Right renal pelvis (tissue), 4 donors: ENCODE data around the gene COLEC12. TPM values are rescaled to one million over a fixed set of nuclear protein-coding genes. Genes with fewer than 3 reads are reported as not detected.
A peak's percentile ranks its signal among the peaks of the same experiment; 100 is the strongest.
"Not testable (repeated sequence)": the region's sequence is repeated elsewhere in the genome, so short reads cannot be mapped to it uniquely, and the experiment has no call there.

Experiments used
- DNase-seq, 4 donors: peaks; one replicate each; pipeline ENCODE4 v3.0.0-alpha.2; 2013; ENCODE audit warnings: low read depth in 4 of 4, low spot score in 3 of 4, missing footprints in 1 of 4
- polyA plus RNA-seq, 4 donors: library from polyadenylated mRNA; unstranded; fragments of 120-200 nt; gene quantifications; one replicate each; pipeline ENCODE4 v1.2.1, GENCODE V29; 2013; ENCODE audit not compliant: insufficient read length in 4 of 4

COLEC12 gene
- polyA plus RNA-seq, 4 donors, result 28.0 to 32.7 (median 29.1) TPM

- no peak for DNase-seq
These were observed 202.6 kb downstream of the COLEC12 start for GRCh38 chr18:297936-298335.

DNA sequence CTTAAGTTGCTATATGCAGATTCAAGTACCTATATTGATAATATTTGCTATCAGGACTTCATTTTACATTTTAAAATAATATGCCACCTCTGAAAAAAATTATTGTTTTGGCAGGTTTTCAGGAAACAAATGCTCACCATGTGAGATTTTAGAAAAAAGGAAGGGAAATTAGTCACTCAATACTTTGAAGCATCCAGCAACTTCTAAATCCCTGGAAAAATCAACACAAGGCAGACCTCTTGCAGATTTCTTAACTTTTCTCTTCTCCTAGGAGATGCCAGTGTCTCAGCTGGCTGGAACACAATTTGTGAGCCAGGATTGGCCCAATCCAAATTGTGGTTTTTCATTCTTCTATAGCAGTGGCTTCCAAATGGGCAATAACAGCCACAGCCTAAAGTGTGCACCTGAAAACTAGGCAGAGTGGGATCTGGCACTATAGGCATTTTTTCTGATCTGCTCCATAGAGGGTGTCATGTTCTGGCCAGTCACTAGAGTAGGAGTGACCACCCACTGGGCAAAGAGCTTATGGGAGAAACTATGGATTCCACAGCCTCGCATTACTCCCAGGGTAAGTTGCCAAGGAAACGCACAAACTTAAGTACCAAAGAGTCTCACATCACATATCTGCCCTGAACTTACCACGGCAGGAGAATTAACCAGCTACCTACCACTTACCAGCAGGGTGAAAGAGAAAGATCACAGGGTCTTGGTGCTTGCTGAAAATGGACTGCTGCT lies 204.6 kb downstream of the COLEC12 start:
- no peak for DNase-seq

DNA sequence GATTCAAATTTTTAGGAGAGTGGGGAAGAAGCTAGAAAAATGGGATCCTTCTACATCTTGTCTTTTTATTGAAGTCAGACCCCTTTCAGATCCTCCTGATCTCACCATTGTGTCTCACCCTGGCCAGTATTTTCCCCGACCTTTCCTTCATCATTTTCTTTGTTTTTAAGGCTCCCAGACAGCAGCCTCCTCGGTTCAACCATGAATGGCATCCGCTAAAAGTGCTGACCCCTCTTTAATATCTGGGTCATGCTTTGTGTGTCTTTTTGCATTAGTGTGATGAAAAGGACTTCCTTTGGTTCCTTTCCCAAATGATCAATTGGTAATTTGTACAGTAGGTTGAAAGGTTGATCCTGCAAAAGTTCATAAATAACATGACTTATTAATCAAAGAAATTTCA lies 205.9 kb downstream of the COLEC12 start:
- DNase-seq, result no peak

GRCh38 chr18:293536-293935 lies 207.0 kb downstream of the COLEC12 start:
- no peak for DNase-seq

DNA sequence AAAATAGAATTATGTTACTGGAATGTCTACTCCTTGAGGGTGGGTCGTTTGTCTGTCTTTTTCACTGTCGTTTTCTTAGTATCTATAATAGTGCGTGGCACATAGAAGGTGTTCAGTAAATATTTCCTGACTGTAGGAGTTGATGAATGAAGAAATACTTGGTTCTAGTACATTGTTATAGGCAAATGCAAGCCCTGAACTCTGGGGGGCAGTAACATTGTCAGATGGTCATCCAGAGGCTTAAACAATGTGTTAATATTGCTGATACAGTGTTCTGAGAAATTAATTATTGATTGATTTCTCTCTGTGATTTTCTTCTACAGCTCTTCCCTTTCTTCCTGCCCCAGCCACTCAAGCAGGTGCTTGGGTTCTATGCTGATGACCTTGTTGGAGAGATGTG lies 208.2 kb downstream of the COLEC12 start:
- DNase-seq, result no peak

DNA sequence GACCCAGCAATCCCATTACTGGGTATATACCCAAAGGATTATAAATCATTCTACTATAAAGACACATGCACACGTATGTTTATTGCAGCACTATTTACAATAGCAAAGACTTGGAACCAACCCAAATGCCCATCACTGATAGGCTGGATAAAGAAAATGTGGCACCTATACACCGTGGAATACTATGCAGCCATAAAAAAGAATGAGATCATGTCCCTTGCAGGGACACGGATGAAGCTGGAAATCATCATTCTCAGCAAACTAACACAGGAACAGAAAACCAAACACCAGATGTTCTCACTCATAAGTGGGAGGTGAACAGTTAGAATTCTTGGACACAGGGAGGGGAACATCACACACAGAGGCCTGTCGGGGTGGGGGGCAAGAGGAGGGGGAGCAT lies 210.5 kb downstream of the COLEC12 start:
- DNase-seq, result not testable (repeated sequence)

DNA sequence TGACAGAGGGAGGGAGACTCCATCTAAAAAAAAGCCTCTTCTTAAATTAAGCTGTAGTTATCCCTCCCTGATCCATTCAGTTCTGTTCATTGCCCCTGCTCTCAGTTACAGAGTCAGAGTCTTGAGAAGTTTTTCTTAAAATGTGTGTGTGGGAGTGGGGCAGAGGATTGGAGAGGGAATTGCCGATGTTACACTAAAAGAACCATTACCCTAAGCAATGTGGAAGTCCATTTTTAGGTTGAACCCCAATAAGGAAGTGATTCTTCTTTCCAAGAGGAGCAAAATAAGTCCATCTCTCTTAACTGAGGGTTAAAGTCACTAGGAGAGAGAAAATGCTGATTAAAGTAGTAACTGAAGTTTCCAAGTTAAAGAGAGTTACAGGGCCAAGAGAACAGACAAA lies 211.5 kb downstream of the COLEC12 start:
- DNase-seq, result no peak

DNA sequence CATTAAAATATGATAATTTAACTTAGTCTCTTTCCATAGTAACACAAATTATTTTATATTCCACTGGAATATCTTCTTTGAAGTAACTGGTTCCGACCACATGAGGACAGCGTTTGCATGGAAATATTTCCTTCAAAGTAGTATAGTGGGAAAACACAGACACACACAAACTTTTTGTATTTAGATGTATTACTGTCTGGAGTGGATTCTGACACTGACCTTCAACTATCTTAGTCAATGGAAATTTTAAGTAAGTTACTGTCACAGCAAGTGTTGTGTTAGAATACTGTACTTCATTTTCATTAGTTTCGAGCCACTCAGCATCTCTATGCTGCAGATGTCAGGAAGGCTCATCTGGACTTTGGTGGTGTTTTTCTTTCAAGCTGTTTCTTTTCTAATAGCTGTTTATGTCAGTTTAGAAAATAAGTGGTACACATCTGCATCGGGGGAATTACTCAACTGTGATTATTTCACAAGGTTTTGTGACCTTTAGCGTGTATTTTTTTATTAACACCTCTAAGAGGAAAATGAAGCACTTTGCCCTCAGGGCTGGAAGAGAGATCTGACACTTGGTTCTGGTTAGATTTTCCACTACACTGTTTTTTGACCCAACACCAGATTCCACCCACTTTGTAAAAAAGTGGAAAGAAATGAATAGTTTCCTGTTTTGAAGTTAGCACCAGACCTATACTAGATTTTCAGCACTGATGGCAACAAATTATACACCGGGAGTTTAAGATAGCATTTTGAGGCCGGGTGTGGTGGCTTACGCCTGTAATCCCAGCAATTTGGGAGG lies 213.8 kb downstream of the COLEC12 start:
- no peak for DNase-seq

DNA sequence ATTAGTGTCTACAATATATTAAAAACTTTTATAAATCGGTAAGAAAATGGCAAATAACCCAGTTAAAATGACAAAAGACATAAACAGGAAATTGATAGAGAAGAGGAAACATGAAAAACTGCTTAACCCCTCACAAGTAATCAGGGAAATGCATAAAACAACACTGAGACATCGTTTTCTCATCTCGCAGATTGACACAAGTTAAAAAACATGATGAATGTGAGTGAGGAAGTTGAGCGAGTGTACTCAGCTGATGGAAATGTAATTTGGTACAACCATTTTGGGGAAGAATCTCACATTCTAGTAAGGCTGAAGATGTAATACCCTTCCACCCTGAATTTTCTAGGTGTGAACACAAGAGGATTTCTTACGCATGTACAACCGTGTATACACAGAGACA lies 214.7 kb downstream of the COLEC12 start:
- no peak for DNase-seq

- DNase-seq, result no peak
These were observed 225.0 kb downstream of the COLEC12 start for GRCh38 chr18:275486-275885.

DNA sequence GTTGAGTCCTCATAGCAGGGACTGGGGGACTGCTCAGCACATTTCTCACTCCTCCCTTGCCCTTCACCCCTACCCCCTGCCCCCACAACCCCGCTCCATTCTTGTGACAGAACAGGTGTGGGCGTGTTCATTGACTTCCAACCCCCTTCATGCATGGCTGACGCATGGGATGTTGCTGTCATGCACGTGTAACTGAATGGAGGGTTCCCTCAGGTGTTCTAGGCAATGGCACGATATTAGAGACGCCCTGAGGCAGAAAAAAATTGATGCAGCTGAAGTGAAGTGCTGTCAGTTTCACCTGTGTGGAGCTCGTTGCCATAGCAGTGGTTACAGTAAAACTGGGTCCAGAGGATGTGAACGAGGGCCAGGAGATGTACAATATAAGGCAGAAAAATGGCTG lies 226.2 kb downstream of the COLEC12 start:
- DNase-seq, result no peak

- DNase-seq, result no peak
These were observed 227.0 kb downstream of the COLEC12 start for GRCh38 chr18:273525-273924.

DNA sequence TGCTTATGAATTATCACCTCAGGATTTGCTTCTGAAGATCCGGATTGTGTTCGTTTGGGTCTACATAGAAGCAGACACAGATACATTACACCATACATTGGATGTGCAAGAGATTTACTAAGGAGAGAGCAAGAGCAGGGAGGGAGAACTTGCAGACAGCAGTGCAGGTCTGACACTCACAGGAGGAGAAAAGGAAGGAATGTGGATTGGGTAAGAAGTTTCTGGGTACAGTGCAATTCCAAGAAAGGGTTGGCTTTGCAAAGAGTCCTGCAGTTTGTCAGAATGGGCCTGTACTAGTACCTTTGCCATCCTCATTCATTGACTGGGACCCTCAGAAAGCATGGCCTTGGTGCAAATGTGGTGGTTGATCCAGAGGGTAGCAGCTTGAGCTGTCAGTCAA lies 227.9 kb downstream of the COLEC12 start:
- no peak for DNase-seq

DNA sequence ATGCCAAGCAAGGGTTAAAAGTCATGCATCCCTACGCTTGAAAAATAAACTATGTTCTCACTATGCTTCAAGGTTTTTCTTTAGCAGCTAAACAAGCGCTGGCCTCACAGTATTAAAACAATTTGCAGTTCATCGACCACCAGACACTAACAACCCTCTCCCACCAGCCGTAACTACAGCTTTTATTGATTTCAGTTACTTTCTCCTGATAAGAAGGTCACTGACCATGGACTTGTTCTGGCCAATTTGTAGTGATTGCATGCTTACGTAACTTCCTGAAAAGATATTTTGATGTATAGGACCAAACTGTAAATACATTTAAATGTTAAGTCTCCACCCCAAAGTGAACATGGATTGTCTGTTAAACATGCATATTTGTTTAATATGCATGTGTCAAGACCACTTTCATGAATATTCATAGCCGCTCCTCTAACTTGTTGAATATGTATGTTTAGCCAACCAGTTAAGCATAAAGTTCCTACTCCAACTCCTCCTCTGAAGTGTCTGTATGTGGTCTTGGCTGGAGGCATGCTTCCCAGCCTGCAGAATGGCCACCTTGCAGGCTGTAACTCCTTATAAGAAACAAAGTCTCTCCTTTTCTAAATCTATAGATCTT lies 230.9 kb downstream of the COLEC12 start:
- no peak for DNase-seq

DNA sequence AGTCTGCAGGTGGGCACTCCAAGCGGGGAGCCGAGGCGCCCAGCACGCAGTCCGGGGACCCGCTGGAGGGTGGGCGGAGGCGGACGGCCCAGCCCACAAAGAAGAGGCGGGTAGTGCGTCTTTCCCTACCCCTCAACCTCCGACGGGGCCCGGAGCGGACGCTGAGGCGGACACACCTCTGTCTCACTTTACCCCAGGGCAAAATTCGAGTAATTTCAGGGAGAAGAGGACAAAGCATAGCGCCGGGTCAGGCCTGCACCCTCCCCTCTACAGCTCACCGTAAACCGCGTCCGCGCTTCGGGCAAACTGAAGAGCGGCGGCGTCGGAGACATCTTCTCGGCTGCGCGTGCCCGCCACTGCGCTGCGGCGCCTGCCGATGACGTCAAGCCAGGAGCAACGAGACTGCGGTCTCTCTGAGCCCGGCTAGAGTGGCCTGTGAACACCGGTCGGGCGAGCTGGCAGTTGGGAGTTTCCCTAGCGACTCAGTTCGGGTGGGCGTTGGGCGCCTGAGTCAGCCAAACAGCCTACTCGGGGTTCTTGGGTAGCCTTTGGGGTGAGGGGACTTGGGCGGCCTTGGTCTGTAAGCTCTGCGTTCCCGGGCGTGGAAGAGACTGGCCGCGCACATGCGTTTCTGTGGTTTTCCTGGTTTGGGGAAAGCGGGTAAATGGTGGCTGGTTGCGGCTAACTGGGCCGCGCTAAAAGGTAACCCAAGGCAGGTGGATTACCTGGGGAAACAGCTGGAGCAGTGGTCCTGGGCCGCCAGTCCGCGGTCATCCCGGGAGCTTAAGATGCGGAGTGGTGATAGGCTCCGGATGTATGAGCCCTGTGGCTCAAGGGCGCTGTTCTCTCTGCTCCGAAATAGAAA lies 232.6 kb downstream of the COLEC12 start, which contains the start of gene THOC1:
THOC1 (minus strand) TSS at position 360 of the 865 bp plus-strand sequence; CDS start at position 332, 28 bp downstream.
- DNase-seq, result peak; percentile 80 to 90 (median 82)

DNA sequence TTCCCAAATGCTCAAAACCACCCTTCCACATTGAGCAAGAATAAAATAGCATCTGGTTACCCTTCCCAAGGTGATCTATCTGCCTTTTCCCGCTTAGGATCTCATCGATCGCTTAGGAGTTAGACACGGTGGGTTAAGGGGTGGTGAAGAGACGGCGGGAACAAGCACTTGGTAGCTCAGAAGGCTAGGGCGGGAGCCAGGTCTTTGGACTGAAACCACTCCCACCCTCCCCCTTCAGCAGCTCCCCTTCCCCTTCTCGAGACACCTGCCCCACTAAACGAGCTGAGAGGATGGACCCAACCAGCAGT lies 233.2 kb downstream of the COLEC12 start:
- DNase-seq, result peak in 3 of 4 donors; percentile 20 to 25 (median 23)

Other genes starting within 250 kb of the COLEC12 start
- gene THOC1, start 232.7 kb downstream of the COLEC12 start, polyA plus RNA-seq, result 10 to 100 TPM; 60.8 to 82.5 (median 68.3) TPM
- gene CETN1, start 79.7 kb upstream of the COLEC12 start, polyA plus RNA-seq, result not detected
- 10 to 100 TPM in 3 of 4 donors, 1 to 10 TPM in 1; 6.2 to 18.3 (median 14.9) TPM for gene CLUL1, start 96.3 kb upstream of the COLEC12 start, polyA plus RNA-seq
- 100 to 1,000 TPM; 116 to 126 (median 119) TPM for gene TYMS, start 157.0 kb upstream of the COLEC12 start, polyA plus RNA-seq
- 100 to 1,000 TPM in 1 of 4 donors, 10 to 100 TPM in 3; 68.5 to 101 (median 75.7) TPM for gene ENOSF1, start 211.9 kb upstream of the COLEC12 start, polyA plus RNA-seq